Measurements from ENCODE around the gene CCDC182.

Gene CCDC182

GRCh38 chr17:57703273-57703672, 41.8 kb downstream of the CCDC182 start:
- TF ChIP-seq CTCF (conservative IDR thresholded peaks at IDR 0.05; ENCODE audit: low read depth, low read length) = no peak

GRCh38 chr17:57701124-57701523, 44.0 kb downstream of the CCDC182 start:
- TF ChIP-seq CTCF (conservative IDR thresholded peaks at IDR 0.05; ENCODE audit: low read depth, low read length) = no peak
- no peak for DNase-seq (ENCODE audit: low read depth)
- H3K4me3 ChIP-seq (ENCODE audit: low read length) = no peak overlapping the region

More at GRCh38 chr17:57703273-57703672, 41.8 kb downstream of the CCDC182 start:
- DNase-seq (ENCODE audit: low read depth) = no peak
- H3K4me3 ChIP-seq (ENCODE audit: low read length) = no peak overlapping the region

- DNase-seq (ENCODE audit: low read depth) = no peak
- TF ChIP-seq CTCF (conservative IDR thresholded peaks at IDR 0.05; ENCODE audit: low read depth, low read length) = no peak
- no peak overlapping the region for H3K4me3 ChIP-seq (ENCODE audit: low read length)
These were observed 45.3 kb downstream of the CCDC182 start for GRCh38 chr17:57699751-57700219.

- no peak overlapping the region for H3K4me3 ChIP-seq (ENCODE audit: low read length)
- no peak for DNase-seq (ENCODE audit: low read depth)
- TF ChIP-seq CTCF (conservative IDR thresholded peaks at IDR 0.05; ENCODE audit: low read depth, low read length) = no peak
These were observed 47.0 kb downstream of the CCDC182 start for GRCh38 chr17:57697891-57698711.

- H3K4me3 ChIP-seq (ENCODE audit: low read length) = no peak overlapping the region
- no peak for TF ChIP-seq CTCF (conservative IDR thresholded peaks at IDR 0.05; ENCODE audit: low read depth, low read length)
These were observed 47.9 kb downstream of the CCDC182 start for GRCh38 chr17:57697197-57697596.

GRCh38 chr17:57696050-57696449, 49.0 kb downstream of the CCDC182 start:
- no peak overlapping the region for H3K4me3 ChIP-seq (ENCODE audit: low read length)
- no peak for TF ChIP-seq CTCF (conservative IDR thresholded peaks at IDR 0.05; ENCODE audit: low read depth, low read length)
- no peak for DNase-seq (ENCODE audit: low read depth)

More at GRCh38 chr17:57697197-57697596, 47.9 kb downstream of the CCDC182 start:
- DNase-seq (ENCODE audit: low read depth) = no peak
